Measurements from ENCODE around the gene BRPF1.

DNA sequence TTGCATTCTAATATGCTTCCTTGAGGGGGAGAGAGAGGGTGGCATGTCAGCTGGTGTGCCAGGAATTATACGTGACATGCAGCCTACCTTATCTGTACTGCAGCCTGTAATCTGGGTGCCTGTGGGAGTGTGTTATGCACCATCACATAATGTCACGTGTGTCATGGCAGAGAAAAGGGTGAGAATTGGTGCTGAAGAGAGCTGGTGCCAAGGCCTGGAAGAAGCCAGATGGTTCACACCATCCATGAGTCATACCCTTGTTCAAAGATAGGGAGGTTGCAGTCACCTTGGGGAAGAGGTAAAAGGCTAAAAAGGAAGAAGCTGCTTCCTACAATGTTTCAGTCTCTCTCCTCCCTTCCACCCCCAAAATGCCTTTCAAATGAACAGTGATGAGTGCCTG, 5.3 kb downstream of the BRPF1 start:
- TF ChIP-seq, protein P1, sequence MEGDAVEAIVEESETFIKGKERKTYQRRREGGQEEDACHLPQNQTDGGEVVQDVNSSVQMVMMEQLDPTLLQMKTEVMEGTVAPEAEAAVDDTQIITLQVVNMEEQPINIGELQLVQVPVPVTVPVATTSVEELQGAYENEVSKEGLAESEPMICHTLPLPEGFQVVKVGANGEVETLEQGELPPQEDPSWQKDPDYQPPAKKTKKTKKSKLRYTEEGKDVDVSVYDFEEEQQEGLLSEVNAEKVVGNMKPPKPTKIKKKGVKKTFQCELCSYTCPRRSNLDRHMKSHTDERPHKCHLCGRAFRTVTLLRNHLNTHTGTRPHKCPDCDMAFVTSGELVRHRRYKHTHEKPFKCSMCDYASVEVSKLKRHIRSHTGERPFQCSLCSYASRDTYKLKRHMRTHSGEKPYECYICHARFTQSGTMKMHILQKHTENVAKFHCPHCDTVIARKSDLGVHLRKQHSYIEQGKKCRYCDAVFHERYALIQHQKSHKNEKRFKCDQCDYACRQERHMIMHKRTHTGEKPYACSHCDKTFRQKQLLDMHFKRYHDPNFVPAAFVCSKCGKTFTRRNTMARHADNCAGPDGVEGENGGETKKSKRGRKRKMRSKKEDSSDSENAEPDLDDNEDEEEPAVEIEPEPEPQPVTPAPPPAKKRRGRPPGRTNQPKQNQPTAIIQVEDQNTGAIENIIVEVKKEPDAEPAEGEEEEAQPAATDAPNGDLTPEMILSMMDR (IDR thresholded peaks at IDR 0.05) = no peak
- TF ChIP-seq MEF2A (IDR thresholded peaks at IDR 0.05; ENCODE audit: borderline replicate concordance, low read depth) = no peak
- TF ChIP-seq, protein P2, sequence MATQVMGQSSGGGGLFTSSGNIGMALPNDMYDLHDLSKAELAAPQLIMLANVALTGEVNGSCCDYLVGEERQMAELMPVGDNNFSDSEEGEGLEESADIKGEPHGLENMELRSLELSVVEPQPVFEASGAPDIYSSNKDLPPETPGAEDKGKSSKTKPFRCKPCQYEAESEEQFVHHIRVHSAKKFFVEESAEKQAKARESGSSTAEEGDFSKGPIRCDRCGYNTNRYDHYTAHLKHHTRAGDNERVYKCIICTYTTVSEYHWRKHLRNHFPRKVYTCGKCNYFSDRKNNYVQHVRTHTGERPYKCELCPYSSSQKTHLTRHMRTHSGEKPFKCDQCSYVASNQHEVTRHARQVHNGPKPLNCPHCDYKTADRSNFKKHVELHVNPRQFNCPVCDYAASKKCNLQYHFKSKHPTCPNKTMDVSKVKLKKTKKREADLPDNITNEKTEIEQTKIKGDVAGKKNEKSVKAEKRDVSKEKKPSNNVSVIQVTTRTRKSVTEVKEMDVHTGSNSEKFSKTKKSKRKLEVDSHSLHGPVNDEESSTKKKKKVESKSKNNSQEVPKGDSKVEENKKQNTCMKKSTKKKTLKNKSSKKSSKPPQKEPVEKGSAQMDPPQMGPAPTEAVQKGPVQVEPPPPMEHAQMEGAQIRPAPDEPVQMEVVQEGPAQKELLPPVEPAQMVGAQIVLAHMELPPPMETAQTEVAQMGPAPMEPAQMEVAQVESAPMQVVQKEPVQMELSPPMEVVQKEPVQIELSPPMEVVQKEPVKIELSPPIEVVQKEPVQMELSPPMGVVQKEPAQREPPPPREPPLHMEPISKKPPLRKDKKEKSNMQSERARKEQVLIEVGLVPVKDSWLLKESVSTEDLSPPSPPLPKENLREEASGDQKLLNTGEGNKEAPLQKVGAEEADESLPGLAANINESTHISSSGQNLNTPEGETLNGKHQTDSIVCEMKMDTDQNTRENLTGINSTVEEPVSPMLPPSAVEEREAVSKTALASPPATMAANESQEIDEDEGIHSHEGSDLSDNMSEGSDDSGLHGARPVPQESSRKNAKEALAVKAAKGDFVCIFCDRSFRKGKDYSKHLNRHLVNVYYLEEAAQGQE (IDR thresholded peaks at IDR 0.05; ENCODE audit: low read depth, low read length) = no peak
- TF ChIP-seq NFIC (IDR thresholded peaks at IDR 0.05; ENCODE audit: borderline replicate concordance) = no peak
